SIG-M5 (cell line): Measurements from ENCODE around the gene ZNF827.

ENCODE experiments used
- DNase-seq: peaks from one replicate; lab custom pipeline; 2025; lab: John Stamatoyannopoulos, UW

Gene ZNF827

DNA sequence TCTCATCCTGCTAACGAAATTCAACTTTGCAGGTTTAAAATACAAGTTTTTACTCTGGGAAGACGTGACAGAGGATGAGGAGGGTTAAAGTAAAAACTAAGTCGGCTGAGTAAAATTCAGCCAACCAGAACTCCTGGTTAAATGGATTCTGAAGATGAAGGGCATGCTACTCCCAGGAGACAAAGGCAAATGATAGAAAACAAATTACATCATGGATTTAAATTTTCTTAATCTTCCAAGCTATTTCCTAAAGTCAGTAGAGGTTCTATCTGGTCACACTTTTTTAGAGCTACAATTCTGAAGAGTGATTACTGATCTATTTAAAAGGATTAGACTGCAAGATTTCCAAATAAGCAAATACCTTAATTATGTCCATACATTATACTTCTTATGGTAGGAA is 47.9 kb downstream of the ZNF827 start:
- no peak for DNase-seq

DNA sequence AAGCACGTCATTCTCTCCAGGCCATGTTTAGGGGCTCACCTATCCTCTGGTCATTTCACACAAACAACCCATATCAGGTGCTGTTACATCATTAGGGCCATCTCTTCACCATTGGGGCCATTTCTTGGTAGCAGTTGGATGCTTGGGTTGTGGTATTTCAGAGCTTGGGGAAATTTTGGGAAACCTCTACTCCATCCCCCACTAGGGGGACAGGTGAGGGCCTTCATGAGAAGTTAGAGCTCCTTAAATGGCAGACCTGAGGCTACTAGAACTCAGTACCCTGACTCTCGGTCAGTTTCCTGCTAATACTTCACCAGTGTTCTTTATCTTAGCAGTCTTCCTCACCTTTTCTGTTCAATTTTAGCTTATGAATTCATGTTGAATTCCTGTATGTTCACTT is 50.2 kb downstream of the ZNF827 start:
- DNase-seq, result no peak

DNA sequence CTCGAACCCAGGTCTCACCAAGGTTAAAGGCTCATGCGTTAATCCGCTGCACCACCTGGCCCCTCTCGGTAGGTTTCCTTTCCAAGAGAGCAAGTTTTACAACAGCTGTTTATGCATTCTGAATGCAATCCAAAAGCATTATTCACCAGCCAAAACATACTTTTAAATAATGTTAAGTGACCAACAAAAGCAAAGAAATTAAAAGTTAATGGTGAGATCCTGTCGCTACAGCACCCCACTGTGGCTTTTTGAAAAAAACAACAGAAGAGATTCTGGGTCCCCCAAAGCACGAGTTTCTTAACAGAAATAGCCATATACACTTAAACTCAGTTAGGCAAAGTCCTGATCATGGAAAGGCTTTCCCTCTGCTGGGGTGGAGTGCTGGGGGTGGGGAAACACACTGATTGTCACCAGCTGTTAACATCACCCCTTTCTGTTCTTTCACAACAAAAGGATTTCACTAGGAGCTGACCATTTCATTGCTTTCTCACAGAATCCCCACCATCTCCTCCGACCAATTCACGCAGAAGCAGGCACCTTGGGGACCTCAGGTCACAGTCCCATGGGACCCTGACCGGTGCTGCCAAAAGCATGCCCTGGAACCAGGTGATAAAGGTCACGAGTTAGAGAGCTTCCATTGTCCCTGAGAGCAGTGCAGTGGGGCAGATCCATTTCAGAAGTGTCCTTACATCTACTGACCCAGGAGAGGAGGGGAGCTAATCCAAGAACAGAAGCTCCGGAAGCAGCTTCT is 51.2 kb downstream of the ZNF827 start:
- no peak for DNase-seq

DNA sequence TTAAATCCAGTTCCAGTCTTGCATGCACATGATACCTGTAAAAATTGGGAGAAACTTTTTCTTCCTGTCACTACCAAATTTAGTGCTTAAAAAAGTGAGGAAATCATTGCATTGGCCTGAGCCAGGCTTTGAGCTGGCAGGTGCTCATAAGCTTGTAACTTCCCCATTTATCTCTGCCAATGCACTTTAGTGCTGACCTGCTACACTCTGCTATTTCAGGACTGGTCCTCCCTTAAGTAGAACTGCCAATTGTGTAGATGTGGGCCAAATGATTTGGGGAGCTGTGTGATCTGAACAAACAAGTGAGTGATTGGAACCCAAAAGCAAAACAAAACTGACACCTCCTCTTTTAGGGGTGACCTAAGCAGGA is 51.8 kb downstream of the ZNF827 start:
- DNase-seq, result no peak

DNA sequence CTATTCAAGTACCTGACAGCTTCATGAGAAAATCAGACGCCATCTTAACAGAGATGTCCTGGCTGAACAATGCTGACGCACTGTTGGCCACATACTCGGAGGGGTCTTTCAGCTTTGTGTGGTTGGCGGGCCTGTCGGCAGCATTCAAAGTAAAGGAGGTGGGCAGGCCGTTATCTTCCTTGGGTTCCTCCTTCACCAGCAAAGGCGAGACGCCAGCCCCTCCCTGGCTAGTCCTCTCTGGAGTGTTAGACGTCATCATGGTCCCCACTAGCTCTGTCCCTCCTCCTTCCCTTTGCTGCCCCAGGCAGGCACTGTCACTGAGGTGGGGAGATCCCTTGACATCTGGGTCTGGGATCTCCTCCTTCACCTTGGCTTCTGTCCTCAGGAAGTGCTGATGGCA is 53.0 kb downstream of the ZNF827 start:
- DNase-seq, result no peak

DNA sequence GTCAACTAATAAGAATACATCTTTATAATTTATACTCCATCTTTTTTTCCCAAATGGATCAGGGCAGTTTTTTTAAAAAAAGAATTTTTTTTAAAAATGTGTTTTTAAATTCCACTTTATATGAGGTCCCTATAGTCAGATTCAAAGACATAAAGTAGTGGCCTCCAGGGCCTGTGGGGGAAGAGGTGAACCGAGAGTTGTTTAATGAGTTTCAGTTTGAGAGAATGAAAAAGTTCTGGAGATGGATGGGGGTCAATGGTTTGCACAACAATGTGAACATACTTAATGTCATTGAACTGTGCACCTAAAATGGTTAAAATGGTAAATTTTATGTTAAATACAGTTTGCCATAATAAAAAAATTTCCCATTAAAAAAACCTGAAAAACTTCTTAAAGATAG is 53.8 kb downstream of the ZNF827 start:
- no peak for DNase-seq

DNA sequence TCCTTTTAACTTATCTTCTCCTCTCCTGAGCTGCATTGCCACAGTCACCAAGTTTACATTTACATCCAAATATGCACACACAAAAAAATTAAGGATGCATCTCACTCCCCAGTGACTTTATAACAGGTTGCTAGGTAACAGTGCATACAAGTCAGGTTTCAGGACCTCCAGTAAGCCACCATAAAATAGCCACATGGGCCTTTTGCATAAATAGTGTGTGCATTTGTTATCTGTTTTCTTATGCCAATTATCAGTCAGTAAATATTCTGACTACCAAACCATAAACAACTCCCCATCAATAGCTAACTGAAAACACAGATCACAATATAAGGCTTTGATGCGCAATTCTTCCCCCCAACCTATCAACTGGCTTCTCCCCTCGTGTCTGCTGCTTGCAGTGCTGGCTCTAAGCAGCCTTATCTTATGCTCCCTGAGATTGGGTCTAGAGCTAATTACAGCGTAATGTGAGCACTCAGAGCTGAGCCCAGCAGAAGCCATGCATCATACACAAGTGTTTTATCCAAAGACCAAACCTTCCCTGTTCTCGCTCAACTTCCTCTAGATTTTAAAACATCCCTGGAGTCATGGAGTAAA is 55.4 kb downstream of the ZNF827 start:
- DNase-seq, result no peak

DNA sequence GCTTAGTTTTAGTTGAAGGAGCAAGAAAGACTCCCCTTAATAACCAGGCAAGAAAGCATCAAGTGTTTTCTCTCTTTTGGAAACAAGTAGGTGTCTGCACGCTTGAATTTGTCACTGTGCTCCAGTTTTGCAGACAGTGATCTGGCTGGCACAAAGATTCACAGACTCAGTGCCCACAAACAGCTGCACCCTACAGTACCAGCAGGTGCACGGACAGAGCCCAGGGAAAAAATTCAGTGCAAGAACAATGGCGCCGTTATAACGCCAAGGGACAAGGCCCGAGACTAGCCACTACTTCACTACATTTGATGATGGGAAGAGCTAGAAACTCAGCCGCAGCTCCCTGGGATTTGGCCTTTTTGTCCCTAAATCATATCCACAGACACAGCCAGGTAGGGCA is 56.0 kb downstream of the ZNF827 start:
- no peak for DNase-seq

DNA sequence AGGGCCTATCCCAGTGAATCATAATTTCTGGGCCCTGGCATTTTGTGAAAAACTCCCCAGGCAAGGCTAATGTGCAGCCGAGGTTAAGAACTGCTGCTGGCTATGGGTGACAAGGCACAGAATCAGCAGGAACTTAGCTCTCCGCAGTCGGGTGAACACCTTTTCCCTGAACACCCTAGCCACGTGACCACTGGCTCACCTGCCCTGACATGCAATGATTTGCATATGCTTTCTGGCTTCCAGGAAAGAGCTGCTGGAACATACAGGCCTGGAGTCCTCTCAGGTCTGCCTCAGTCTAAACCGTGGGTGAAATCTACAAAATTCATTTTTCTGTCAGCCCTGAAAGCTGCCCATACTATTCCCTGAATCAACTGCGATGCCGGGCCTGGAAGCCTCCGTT is 56.6 kb downstream of the ZNF827 start:
- DNase-seq, result no peak

DNA sequence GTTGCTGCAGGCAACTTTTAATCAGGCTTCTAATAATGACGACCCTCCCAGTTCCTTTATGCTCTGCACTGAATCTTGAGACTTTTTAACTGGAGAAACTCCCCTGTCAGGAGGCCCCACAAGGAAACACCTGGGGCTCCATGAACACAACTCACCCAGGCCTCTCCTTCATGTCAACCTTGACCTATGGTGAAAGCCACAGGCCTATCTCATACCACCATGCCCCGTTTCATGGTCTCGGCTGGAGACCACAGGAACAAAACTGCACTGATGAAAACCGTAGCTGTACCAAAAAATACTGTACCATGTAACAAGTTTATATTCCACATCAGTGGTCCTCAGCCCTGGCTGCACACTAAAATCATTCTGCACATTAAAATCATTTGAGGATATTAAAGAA is 57.0 kb downstream of the ZNF827 start:
- no peak for DNase-seq

DNA sequence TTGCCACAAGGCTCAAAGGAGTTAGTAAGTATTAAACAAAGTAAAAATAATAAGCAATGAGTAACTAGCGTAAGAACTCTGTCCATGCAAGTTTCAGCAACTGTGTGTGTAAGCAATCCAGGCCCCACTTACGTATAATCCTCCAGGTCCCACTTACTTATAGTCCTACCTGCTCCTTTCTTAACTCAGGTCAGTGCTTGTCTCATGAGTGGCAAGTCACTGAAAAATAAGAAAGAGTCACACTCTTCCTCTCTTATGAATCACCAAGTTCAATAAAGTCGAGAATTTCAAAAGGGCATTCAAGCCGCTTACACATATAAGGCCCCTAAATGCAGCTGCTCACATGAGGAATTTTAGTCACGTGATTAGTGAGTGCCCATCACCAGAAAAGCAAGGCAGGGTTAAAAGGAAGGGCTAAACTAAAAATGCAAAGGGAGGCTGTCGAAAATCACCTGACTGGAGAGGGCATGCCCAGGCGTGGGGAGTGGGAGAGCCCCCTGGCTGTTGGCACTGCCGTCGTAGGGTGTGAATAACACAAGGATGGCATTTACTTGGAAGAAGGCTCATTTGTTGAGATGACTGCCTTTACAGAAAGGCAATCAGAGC is 58.2 kb downstream of the ZNF827 start:
- DNase-seq, result no peak

DNA sequence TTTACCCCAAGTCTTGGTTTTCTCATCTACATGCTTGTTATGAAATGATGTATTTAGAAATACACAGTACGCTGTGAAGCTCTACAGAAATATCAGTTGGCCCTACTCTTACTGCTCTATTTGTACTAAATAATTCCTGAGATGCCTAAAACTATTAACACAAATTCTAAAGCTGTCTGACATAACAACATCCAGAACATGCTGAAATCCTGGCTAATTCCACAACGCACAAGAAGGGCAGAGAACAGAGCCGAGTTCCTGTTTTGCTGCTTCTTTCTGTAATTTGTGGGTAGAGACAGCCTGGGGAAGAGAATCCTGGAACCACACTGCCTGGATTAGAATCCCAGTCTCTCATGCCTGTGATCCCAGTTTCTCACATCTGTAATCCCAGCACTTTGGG is 59.0 kb downstream of the ZNF827 start:
- no peak for DNase-seq

DNA sequence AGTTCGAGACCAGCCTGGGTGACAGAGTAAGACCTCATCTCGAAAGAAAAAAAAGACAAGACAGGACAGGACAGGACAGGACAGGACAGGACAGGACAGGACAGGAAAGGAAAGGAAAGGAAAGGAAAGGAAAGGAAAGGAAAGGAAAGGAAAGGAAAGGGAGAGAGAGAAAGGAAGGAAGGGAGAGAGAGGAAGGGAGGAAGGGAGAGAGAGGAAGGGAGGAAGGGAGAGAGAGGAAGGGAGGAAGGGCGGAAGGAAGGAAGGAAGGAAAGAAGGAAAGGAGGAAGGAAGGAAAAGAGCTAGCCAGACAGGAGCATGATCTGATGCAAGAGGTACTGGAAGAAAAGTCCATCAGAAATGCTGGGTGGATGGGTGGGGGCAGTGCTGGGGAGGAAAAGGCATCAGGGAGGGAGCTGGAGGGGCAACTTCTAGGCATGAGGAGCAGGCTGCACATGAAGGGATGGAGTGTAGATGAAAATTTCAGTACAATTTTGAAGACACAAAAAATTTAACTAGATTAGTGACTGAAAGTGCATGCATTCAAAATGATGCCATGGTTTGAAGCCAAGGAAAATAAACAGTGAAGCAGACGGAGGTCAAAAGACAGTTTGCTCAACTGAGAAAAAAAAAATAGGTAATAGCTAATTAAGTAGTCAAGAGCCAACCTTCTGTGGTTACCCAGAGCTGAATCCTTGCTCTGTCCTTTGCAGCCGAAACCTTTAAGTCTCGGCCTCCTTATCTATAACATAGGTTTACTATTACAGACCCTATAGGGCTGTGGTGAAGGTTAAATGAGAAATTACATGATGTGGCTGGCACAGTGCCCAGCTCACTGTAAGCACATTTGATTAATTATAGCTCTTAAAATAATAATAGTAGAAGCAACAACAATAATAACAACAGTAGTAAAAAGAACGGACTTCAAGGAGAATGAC is 59.9 kb downstream of the ZNF827 start:
- no peak for DNase-seq

DNA sequence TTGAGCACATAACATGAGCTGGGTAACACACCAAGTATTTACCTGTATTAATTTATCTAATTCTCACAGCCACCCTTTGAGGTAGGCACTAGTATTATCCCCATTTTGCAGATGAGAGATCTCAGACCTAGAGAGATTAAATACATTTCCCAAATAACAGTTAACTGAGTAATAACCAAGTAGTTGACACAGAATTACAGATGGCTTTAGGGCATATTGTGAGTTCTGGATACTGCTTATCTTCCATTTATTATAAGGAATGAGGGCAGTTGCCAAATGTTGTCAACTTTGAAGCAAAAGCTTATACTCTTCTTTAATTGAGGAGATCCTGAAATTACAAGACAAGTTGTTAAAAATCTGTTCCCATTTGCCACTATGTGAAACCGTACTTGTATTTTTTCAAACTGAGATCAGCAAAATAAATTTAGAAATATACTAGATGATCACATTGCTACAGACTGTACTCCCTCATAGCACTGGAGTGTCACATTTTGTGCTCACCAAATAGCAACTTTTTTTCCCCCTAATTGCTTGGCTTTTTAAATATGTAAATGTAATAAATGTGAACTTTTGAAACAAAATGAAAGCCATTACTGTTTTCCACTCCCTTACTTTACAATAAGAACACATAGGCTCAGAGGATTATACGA is 62.0 kb downstream of the ZNF827 start:
- no peak for DNase-seq

DNA sequence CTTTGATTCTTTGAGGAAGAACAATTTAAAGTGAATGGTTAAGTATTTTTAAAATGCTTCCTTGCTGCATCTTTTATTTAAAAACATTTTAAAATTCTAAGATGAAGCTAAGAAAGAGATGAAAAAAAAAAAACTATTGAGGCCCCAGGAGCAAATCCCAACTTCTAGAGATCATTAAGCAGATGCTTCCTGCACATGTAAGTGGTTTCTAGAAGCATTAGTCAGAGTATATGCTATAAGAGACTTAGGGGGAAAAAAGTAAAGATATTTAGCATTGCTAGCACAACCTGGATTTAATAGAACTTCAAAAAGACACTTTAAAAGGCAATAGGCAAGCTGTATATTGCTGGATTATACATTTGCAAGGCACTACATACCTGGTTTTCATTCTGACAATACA is 64.7 kb downstream of the ZNF827 start:
- no peak for DNase-seq

DNA sequence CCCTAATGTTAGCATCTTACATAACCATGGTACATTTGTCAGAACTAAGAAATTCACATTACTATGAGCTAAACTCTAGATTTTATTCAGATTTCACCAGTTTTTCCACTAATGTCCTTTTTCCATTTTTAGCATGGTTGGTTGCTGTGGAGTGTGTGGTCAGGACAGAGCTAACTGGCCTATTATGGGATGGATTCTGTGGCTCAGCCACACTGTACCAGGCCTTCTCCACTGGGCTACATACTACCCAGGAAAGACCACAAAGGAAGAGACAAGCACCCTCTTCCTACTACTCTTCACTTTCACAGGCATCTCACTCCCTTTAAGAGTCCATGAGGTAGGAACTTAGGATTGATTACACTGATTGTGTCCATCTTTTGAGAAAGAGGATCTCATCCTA is 67.4 kb downstream of the ZNF827 start:
- no peak for DNase-seq

DNA sequence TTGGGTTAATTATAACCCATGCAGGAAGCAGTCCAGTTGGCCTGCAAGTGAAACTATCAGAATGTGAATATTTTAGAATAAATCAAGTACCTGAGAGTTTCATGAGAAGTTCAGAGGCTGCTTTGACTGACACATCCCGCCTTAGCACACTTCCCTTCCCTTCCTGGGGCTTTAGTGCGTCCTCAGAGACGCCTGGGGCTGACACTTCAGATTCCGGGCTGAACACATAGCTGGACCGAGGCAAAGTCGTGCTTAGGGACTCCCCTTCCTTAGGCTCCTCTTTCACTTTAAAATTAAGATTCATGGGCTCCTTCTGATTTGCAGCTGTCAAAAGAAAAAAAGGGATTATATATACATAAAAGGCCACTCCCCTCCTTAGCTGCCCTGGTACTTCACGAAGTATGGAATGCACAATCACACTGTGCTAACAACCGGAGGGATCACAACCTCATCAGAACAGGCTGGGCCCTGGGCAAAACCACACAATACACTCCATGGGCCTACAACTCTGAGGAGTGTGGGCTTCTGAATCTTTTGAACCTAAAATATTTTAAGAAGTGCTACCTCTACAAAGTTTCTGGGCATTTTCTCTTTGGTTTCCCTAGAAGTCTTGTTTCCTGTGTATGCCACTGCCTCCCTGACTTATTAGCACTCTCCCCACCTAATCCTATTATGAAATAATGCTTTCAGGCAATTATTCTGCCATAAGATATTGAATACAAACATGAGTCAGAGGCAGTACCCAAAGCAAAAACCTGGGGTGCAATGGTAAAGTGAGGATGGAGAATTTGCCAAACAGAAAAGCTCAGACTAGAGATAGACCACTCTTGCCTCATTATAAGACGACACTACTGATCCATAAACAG is 68.2 kb downstream of the ZNF827 start:
- DNase-seq, result no peak

DNA sequence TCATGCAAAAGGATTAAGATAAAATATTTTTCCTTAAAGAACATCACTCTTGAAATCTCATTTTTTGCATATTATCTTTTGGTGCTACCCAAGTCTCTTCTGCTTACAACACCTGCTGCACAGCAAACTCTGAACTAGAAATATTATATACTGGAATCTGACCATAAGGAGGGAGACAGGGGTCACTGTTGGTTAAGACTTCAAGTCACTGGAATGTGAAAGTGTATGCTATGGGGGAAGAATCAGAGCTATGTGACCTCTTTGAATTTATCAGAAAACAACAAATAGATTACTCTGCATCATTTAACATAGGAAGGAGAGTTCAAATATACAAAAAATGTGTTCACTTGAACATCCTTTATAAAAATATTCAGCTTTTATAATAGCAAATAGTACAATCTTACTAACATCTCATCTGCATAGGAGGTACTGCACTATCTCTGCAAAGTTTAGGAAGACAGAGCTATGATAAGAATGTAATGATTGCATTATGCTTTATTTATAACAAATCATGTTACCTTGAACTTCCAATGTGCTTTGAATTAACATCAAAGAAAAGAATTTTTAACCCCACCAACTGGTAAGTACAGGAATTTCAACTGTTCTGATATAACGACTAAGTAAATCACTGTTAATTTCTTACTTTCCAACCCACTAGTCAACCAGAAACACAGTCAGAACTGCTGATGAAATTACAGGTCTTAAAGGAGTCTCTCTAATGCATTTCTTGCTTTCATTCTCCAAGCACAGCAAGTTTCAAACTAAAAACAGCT is 69.8 kb downstream of the ZNF827 start:
- no peak for DNase-seq

DNA sequence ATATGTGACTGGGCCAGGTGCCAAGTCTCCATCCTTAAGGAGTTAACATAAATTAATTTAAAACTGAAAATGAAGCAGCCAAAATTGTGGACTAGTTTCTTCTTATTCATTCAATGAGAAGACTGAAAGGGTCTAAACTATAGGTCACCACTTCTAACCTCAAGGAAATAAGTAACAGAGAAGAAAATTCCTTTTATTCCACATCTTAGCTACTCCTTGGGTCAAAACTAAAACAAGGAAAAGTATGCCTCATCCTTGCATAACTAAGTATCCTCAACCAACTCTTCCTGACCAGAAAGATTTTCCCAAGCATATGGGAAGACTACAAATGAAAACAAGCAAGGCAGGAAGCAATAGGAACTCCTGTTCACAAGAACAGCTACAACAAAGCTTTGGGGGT is 71.2 kb downstream of the ZNF827 start:
- no peak for DNase-seq

DNA sequence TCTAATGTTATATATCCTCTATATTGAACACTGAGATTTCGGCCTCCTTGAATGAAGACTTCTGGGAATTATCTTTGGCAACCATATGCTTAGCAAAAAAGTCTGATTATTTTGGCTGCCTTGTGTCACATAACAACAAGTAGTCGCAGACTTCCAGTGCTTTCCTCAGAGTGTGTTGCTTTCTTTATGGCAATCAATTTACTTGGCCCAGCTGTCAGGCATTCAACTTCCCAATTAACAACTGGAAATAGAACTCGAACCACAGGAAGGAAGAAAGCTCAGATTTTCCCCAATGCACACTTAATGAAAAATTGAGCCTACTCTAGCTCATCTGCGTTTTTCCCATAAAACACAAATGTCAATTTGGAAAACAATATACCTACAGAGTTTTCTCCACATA is 71.6 kb downstream of the ZNF827 start:
- DNase-seq, result no peak
